Measurements from ENCODE around the gene ABCA2.

Gene ABCA2

GRCh38 chr9:136963751-136964150 lies 64.3 kb downstream of the ABCA2 start:
- no peak overlapping the region for H3K27ac ChIP-seq
- no peak for DNase-seq (ENCODE audit: low read depth, low spot score)
- TF ChIP-seq FOXP2 (optimal IDR thresholded peaks at IDR 0.05; ENCODE audit: control extremely low read depth, extremely low read length, insufficient read depth) (no peak), POLR2AphosphoS5 (IDR thresholded peaks at IDR 0.05; ENCODE audit: borderline replicate concordance, low read depth, low read length) (no peak), EZH2 (IDR thresholded peaks at IDR 0.05) (no peak)
- H3K4me3 ChIP-seq, result no peak overlapping the region
- H3K9ac ChIP-seq (ENCODE audit: insufficient read length), result no peak overlapping the region
- H3K36me3 ChIP-seq (ENCODE audit: insufficient read depth, low read length), result no peaks in the 10 kb centered on the region
- no peaks in the 10 kb centered on the region for H3K9me3 ChIP-seq (ENCODE audit: low read depth, low read length)

DNA sequence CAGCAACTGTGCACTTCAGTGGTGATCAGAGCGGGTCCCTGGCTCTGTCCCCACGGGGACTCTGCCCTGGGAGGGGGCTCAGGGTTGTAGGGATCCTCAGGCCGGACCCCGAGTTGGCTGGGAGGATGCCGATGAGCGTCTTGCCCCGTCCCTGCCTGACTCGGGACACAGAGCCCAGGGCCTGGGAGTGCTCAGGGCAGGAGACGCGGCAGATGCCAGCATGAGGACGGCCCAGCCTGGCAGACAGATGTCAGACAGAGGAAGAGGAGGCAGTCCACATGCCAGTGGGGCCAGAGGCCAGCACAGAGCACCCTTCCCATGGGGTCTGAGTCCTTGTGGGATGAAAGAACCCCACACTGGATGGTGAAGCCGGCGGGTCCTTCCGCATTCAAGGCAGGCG lies 64.7 kb downstream of the ABCA2 start:
- DNase-seq (ENCODE audit: low read depth, low spot score), result no peak
- Histone ChIP-seq H3K9me3 (ENCODE audit: low read depth, low read length) (no peaks in the 10 kb centered on the region), H3K27ac (no peak overlapping the region), H3K4me3 (no peak overlapping the region), H3K9ac (ENCODE audit: insufficient read length) (no peak overlapping the region), H3K36me3 (ENCODE audit: insufficient read depth, low read length) (no peaks in the 10 kb centered on the region)
- TF ChIP-seq POLR2AphosphoS5 (IDR thresholded peaks at IDR 0.05; ENCODE audit: borderline replicate concordance, low read depth, low read length), result no peak
- TF ChIP-seq FOXP2 (optimal IDR thresholded peaks at IDR 0.05; ENCODE audit: control extremely low read depth, extremely low read length, insufficient read depth), result no peak
- no peak for TF ChIP-seq EZH2 (IDR thresholded peaks at IDR 0.05)

DNA sequence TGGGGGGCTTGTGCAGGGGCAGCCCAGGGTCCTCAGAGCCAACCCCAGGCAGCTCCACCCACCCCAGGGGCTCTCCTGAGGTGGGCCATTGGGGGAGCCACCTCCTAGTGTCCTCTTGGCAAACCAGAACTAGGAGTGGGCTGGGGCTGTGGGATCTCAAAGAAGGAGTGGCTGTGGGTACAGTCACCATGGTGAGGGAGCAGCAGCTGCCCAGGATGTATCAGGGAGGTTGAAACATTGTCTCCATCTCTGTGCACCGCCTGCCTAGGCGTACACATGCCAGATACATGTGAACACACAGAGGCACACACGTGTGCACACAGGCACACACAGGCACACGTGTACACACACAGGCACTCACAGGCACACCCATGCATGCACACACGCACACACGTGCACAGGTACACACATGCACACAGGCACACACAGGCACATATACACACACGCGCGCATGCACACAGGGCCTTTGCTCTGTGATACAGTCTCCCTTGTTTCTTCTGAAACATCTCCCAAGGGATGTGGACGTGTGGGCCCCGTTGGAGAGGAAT lies 65.3 kb downstream of the ABCA2 start:
- no peak for TF ChIP-seq FOXP2 (optimal IDR thresholded peaks at IDR 0.05; ENCODE audit: control extremely low read depth, extremely low read length, insufficient read depth)
- TF ChIP-seq POLR2AphosphoS5 (IDR thresholded peaks at IDR 0.05; ENCODE audit: borderline replicate concordance, low read depth, low read length), result no peak
- TF ChIP-seq EZH2 (IDR thresholded peaks at IDR 0.05), result no peak
- Histone ChIP-seq H3K9me3 (ENCODE audit: low read depth, low read length) (no peaks in the 10 kb centered on the region), H3K4me3 (no peak overlapping the region), H3K36me3 (ENCODE audit: insufficient read depth, low read length) (no peaks in the 10 kb centered on the region), H3K9ac (ENCODE audit: insufficient read length) (no peak overlapping the region), H3K27ac (no peak overlapping the region)
- no peak for DNase-seq (ENCODE audit: low read depth, low spot score)

DNA sequence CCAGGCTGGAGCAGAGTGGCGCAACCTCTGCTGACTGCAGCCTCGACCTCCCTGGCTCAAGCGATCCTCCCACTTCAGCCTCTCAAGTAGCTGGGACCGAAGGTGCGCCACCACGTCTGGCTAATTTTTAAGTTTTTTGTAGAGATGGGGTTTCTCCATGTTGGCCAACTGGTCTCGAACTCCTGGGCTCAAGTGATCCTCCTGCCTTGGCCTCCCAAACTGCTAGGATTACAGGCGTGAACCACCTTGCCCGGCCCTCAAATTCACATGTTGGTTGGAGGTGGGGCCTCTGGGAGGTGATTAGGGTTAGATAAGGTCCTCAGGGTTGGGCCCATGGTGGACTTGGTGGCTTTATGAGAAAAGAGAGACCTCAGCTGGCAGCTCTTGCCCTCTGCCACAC lies 65.9 kb downstream of the ABCA2 start:
- DNase-seq (ENCODE audit: low read depth, low spot score), result no peak
- H3K36me3 ChIP-seq (ENCODE audit: insufficient read depth, low read length), result no peaks in the 10 kb centered on the region
- no peak overlapping the region for H3K4me3 ChIP-seq
- TF ChIP-seq FOXP2 (optimal IDR thresholded peaks at IDR 0.05; ENCODE audit: control extremely low read depth, extremely low read length, insufficient read depth), result no peak
- TF ChIP-seq EZH2 (IDR thresholded peaks at IDR 0.05), result no peak
- TF ChIP-seq POLR2AphosphoS5 (IDR thresholded peaks at IDR 0.05; ENCODE audit: borderline replicate concordance, low read depth, low read length), result no peak
- no peak overlapping the region for H3K27ac ChIP-seq
- no peaks in the 10 kb centered on the region for H3K9me3 ChIP-seq (ENCODE audit: low read depth, low read length)
- H3K9ac ChIP-seq (ENCODE audit: insufficient read length), result no peak overlapping the region

- H3K27ac ChIP-seq, result no peak overlapping the region
- DNase-seq (ENCODE audit: low read depth, low spot score), result no peak
- no peak overlapping the region for H3K9ac ChIP-seq (ENCODE audit: insufficient read length)
- TF ChIP-seq EZH2 (IDR thresholded peaks at IDR 0.05) (no peak), FOXP2 (optimal IDR thresholded peaks at IDR 0.05; ENCODE audit: control extremely low read depth, extremely low read length, insufficient read depth) (no peak), POLR2AphosphoS5 (IDR thresholded peaks at IDR 0.05; ENCODE audit: borderline replicate concordance, low read depth, low read length) (no peak)
- no peaks in the 10 kb centered on the region for H3K36me3 ChIP-seq (ENCODE audit: insufficient read depth, low read length)
- no peaks in the 10 kb centered on the region for H3K9me3 ChIP-seq (ENCODE audit: low read depth, low read length)
- no peak overlapping the region for H3K4me3 ChIP-seq
Measured at GRCh38 chr9:136961279-136962065, 66.6 kb downstream of the ABCA2 start.

DNA sequence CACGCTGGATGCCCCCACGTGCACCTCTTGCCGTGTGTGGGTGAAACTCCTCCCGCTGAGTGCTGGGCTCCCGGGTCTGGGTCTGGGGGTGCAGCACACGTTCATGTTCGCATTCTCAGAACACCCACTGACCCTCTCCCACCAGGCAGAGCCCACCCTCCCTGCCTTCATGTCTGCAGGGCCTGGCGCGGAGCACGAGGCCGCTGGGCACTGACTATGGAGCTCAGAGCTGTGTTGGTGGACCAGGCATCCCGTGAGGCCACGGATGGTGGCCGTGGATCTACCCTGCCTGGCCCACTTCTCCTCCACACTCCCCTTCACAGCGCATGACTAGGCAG lies 67.1 kb downstream of the ABCA2 start:
- H3K9ac ChIP-seq (ENCODE audit: insufficient read length), result no peak overlapping the region
- TF ChIP-seq EZH2 (IDR thresholded peaks at IDR 0.05) (no peak), FOXP2 (optimal IDR thresholded peaks at IDR 0.05; ENCODE audit: control extremely low read depth, extremely low read length, insufficient read depth) (no peak), POLR2AphosphoS5 (IDR thresholded peaks at IDR 0.05; ENCODE audit: borderline replicate concordance, low read depth, low read length) (no peak)
- no peak for DNase-seq (ENCODE audit: low read depth, low spot score)
- no peaks in the 10 kb centered on the region for H3K9me3 ChIP-seq (ENCODE audit: low read depth, low read length)
- no peaks in the 10 kb centered on the region for H3K36me3 ChIP-seq (ENCODE audit: insufficient read depth, low read length)
- no peak overlapping the region for H3K4me3 ChIP-seq
- H3K27ac ChIP-seq, result no peak overlapping the region

- Histone ChIP-seq H3K9ac (ENCODE audit: insufficient read length) (no peak overlapping the region), H3K4me3 (no peak overlapping the region), H3K27ac (no peak overlapping the region), H3K36me3 (ENCODE audit: insufficient read depth, low read length) (no peaks in the 10 kb centered on the region), H3K9me3 (ENCODE audit: low read depth, low read length) (no peaks in the 10 kb centered on the region)
- no peak for TF ChIP-seq EZH2 (IDR thresholded peaks at IDR 0.05)
- TF ChIP-seq POLR2AphosphoS5 (IDR thresholded peaks at IDR 0.05; ENCODE audit: borderline replicate concordance, low read depth, low read length), result no peak
- no peak for TF ChIP-seq FOXP2 (optimal IDR thresholded peaks at IDR 0.05; ENCODE audit: control extremely low read depth, extremely low read length, insufficient read depth)
- DNase-seq (ENCODE audit: low read depth, low spot score), result no peak
Measured at GRCh38 chr9:136960212-136960937, 67.7 kb downstream of the ABCA2 start.

All from SK-N-MC (cell line).